ENCODE results near the gene PLXND1. TPM values are rescaled to one million over a fixed set of nuclear protein-coding genes. Genes with fewer than 3 reads are reported as not detected.

PLXND1 gene
- total RNA-seq, 1 donor from 2014 or later: 96.5 TPM

GRCh38 chr3:129560911-129561594 lies 45.4 kb downstream of the PLXND1 start:
- peak overlapping the region; percentile 85 for H3K27ac ChIP-seq
- no peaks in the 10 kb centered on the region for H3K9me3 ChIP-seq
- H3K4me1 ChIP-seq: peaks cover 99% of the 10 kb centered on the region
- peak overlapping the region in 1 of 2 donors; percentile 8 for H3K4me3 ChIP-seq
- TF ChIP-seq POLR2AphosphoS5 (IDR thresholded peaks at IDR 0.05; ENCODE audit: insufficient read depth in 1 of 2, low read depth in 1 of 2) (peak; percentile 44 to 87), POLR2A (IDR thresholded peaks at IDR 0.05) (no peak)
- no peaks in the 10 kb centered on the region for H3K27me3 ChIP-seq
- intact Hi-C loops (cut with DNase I): loop anchor here (2.0 kb wide), 1 partner anchor 44 kb away; no protein-coding TSS in a partner anchor
- peaks cover 0 to 39% of the 10 kb centered on the region in 2 donors for H3K36me3 ChIP-seq
- no peak for DNase-seq (ENCODE audit: extremely low spot score in 2 of 2)

GRCh38 chr3:129560269-129560787 lies 46.1 kb downstream of the PLXND1 start:
- intact Hi-C loops (cut with DNase I): loop anchor here (2.0 kb wide), 1 partner anchor 44 kb away; no protein-coding TSS in a partner anchor
- peaks cover 99% of the 10 kb centered on the region for H3K4me1 ChIP-seq
- TF ChIP-seq CTCF (IDR thresholded peaks at IDR 0.05): no peak
- TF ChIP-seq POLR2A (IDR thresholded peaks at IDR 0.05): no peak
- TF ChIP-seq POLR2AphosphoS5 (IDR thresholded peaks at IDR 0.05; ENCODE audit: insufficient read depth in 1 of 2, low read depth in 1 of 2): peak in 1 of 2 donors; percentile 9
- peaks cover 0 to 38% of the 10 kb centered on the region in 2 donors for H3K36me3 ChIP-seq
- DNase-seq (ENCODE audit: extremely low spot score in 2 of 2): no peak
- no peaks in the 10 kb centered on the region for H3K27me3 ChIP-seq
- H3K27ac ChIP-seq: peak overlapping the region; percentile 85
- H3K4me3 ChIP-seq: peak overlapping the region in 1 of 2 donors; percentile 8
- no peaks in the 10 kb centered on the region for H3K9me3 ChIP-seq

GRCh38 chr3:129559565-129560079 lies 46.9 kb downstream of the PLXND1 start:
- no peak for DNase-seq (ENCODE audit: extremely low spot score in 2 of 2)
- Histone ChIP-seq H3K36me3 (peaks cover 0 to 31% of the 10 kb centered on the region in 2 donors), H3K4me3 (no peak overlapping the region), H3K27me3 (no peaks in the 10 kb centered on the region), H3K9me3 (no peaks in the 10 kb centered on the region), H3K27ac (peak overlapping the region; percentile 85), H3K4me1 (peaks cover 99% of the 10 kb centered on the region)
- TF ChIP-seq POLR2AphosphoS5 (IDR thresholded peaks at IDR 0.05; ENCODE audit: insufficient read depth in 1 of 2, low read depth in 1 of 2) (no peak), CTCF (IDR thresholded peaks at IDR 0.05) (no peak), POLR2A (IDR thresholded peaks at IDR 0.05) (no peak)
- intact Hi-C loops (cut with DNase I): loop anchor here (2.0 kb wide), 1 partner anchor 45 kb away; no protein-coding TSS in a partner anchor

- intact Hi-C loops (cut with DNase I): no loop called here
- H3K27me3 ChIP-seq: no peaks in the 10 kb centered on the region
- no peaks in the 10 kb centered on the region for H3K9me3 ChIP-seq
- peak overlapping the region; percentile 85 for H3K27ac ChIP-seq
- DNase-seq (ENCODE audit: extremely low spot score in 2 of 2): no peak
- peaks cover 0 to 30% of the 10 kb centered on the region in 2 donors for H3K36me3 ChIP-seq
- peak in 1 of 2 donors; percentile 12 for TF ChIP-seq POLR2AphosphoS5 (IDR thresholded peaks at IDR 0.05; ENCODE audit: insufficient read depth in 1 of 2, low read depth in 1 of 2)
- TF ChIP-seq POLR2A (IDR thresholded peaks at IDR 0.05): no peak
- TF ChIP-seq CTCF (IDR thresholded peaks at IDR 0.05): no peak
- H3K4me1 ChIP-seq: peaks cover 99% of the 10 kb centered on the region
- H3K4me3 ChIP-seq: no peak overlapping the region
Observed at GRCh38 chr3:129558772-129559564, 47.5 kb downstream of the PLXND1 start.

- Histone ChIP-seq H3K27ac (peak overlapping the region; percentile 85), H3K27me3 (no peaks in the 10 kb centered on the region), H3K4me1 (peaks cover 99% of the 10 kb centered on the region), H3K9me3 (no peaks in the 10 kb centered on the region), H3K4me3 (no peak overlapping the region), H3K36me3 (peaks cover 0 to 29% of the 10 kb centered on the region in 2 donors)
- DNase-seq (ENCODE audit: extremely low spot score in 2 of 2): no peak
- intact Hi-C loops (cut with DNase I): no loop called here
- no peak for TF ChIP-seq POLR2A (IDR thresholded peaks at IDR 0.05)
- TF ChIP-seq POLR2AphosphoS5 (IDR thresholded peaks at IDR 0.05; ENCODE audit: insufficient read depth in 1 of 2, low read depth in 1 of 2): no peak
- no peak for TF ChIP-seq CTCF (IDR thresholded peaks at IDR 0.05)
Observed at GRCh38 chr3:129558081-129558771, 48.2 kb downstream of the PLXND1 start.
